GM21619 (cell line): Measurements from ENCODE around the gene PNRC1.
A peak's percentile ranks its signal among the peaks of the same experiment; 100 is the strongest.
"Not testable (repeated sequence)": the region's sequence is repeated elsewhere in the genome, so short reads cannot be mapped to it uniquely, and the experiment has no call there.

Source experiments
- ATAC-seq: cut with Tn5 transposase; IDR thresholded peaks from one replicate; pipeline ENCODE4 v1.9.1; 2021; ENCODE audit not compliant: unreplicated experiment

Gene PNRC1

DNA sequence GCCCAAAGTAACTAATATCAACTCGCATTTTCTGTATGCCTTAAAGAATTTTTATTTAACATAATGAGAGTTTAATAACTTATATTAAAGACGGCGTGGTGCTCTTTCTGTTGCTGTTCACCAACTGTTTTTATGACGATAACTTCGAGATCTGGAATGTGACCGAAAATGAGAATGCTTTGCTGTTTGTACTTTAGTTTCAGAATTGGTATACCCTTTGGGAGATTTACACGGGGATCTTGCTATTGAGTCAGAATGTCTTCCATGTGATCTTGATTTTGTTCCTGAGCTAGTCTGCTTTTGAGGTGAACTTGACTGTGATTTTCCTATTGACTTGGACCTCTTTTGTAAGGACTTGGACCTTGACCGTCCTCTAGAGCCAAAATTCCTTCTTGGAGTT is 17.9 kb downstream of the PNRC1 start:
- peak; percentile 58 for ATAC-seq

- ATAC-seq: no peak
These were observed 19.6 kb downstream of the PNRC1 start for GRCh38 chr6:89100114-89100513.

DNA sequence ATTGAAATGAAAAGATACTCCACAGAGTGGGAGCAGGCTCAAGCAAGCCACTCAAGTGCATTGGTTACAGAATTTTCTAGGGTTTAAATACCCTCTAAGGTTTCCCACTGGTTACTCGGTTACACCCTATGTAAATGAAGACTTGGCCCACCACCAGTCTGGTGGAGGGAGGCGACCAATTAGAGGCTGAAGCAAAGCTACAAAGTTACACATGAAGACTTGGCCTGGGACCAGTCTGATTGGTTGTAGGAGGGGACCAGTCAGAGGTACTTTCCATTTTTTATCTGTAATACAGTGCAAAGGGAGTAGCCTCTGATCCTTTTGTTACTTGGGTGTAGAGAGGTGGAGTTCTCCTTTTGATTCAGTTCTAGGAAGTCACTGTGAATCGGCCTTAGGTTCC is 29.7 kb downstream of the PNRC1 start:
- ATAC-seq: no peak

DNA sequence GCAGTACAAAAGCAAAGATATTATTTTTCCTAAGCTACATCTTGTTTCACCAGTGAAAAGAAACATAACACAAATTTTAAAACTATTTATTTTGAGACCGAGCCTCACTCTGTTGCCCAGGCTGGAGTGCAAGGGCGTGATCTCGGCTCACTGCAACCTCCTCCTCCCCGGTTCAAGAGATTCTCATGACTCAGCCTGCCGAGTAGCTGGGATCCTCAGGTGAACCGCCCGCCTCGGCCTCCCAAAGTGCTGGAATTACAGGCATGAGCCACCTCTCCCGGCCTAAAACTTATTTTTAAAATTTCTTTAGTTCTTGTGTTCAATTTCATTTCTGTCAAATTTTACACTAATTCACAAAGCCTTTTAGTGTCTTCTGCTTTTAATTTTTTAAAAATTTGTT is 31.4 kb downstream of the PNRC1 start:
- no peak for ATAC-seq

DNA sequence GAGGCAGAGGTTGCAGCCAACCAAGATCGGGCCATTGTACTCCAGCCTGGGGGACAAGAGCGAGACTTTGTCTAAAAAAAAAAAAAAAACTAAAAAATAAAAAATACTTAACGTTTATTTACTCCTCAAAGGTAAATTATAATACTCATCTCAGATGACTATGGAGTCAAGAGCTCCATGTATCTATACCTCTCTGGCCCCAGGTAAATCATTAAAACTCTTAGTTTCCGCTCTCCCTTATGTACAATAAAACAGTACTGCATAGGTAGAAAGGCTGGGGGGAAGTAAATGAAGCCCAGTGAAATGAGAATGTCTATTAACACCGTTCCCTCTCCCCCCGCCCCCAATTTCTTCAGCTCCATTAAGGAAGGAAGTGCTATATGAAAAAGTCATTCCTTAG is 36.2 kb downstream of the PNRC1 start:
- no peak for ATAC-seq

- ATAC-seq: peak; percentile 73
These were observed 36.9 kb downstream of the PNRC1 start, which contains the start of gene SRSF12 for GRCh38 chr6:89117211-89118108. Gene SRSF12, minus strand, starts transcription at chr6:89118071. Its CDS starts 184 bp downstream, at chr6:89117887.

DNA sequence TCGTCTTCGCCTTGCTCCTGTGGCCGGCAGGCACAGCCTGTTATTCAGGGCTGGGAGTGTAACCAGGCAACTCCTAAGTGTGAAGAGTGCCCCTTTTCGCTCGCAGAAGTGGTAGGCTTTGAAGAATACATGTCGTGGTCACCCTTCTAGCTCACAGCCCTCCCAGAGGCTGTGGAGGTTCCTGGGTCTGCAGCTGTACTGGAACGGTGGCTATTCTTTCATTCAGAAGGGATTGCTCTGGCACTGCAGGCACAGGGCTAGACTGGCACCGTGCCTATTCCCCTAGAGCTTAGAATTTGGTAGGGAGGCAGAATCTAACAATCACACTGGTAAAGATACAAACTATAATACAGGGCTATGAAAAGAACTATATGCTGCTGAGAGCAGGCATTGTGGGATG is 38.4 kb downstream of the PNRC1 start:
- no peak for ATAC-seq

- ATAC-seq: no peak
These were observed 39.8 kb downstream of the PNRC1 start for GRCh38 chr6:89120371-89120770.

DNA sequence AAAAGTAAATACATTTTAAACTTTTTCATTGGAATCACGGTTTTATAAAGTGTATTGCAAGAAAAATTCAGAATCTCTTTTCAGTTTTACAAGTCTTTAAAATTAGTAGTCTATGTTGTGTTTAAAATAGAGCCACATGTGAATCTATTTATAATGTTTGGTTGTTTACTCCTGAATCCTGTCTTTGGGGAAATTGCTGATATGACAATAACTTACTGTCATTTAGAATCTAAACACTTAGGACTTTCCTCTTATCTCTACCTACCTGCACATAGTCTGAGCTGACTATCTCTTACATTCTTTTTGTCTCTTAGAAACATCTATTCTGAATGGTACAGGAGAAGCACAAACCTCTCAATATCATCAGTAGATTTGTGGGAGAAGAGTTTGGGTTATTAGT is 41.4 kb downstream of the PNRC1 start:
- no peak for ATAC-seq

GRCh38 chr6:89122625-89123024 is 42.1 kb downstream of the PNRC1 start:
- ATAC-seq: peak; percentile 66

DNA sequence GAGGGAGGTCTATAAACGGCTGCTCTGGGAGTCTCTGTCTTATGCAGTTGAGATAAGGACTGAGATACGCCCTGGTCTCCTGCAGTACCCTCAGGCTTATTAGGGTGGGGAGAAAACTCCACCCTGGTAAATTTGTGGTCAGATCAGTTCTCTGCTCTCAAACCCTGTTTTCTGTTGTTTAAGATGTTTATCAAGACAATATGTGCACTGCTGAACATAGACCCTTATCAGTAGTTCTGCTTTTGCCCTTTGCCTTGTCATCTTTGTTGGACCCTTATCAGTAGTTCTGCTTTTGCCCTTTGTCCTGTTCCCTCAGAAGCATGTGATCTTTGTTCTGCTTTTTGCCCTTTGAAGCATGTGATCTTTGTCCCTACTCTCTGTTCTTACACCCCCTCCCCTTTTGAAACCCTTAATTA is 47.7 kb downstream of the PNRC1 start:
- not testable (repeated sequence) for ATAC-seq

DNA sequence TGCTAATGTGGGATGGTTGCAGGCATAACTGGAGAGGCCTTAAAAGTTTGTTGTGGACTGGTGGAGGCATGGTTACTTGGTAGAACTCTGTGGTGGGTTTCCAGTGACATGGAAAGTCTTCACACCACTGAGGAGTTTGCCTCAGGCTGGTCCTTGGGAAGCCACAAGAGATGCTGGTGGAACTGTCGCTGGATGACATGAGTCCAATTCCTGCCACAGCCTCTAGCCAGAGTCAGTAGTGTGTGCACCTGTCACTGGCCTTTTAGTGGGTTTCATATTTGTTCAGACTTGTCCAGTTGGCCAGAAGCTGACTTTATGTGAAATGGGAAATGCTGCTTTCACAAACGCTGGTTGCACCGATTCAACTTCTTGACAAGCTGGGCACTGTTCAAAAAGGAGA is 51.0 kb downstream of the PNRC1 start:
- no peak for ATAC-seq

- ATAC-seq: no peak
These were observed 51.5 kb downstream of the PNRC1 start for GRCh38 chr6:89132057-89132456.

DNA sequence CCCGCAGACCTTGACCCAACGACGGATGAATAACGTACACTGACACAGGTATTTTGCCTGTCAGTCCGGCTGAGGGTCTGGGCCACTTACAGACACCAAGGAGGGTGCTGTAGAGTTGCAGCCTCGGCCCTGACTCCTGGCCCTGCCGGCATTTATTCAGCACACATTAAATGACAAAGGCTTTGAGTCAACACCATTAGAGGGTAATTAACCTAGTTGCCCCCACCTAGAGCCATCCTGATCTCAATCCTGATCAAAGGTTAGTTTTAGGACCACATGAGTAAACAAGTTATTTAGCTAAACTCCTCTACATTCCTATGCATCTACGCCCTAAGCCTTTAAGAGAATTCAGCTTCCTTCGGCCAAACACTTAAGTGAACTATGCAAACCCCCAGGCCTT is 53.4 kb downstream of the PNRC1 start:
- ATAC-seq: no peak

DNA sequence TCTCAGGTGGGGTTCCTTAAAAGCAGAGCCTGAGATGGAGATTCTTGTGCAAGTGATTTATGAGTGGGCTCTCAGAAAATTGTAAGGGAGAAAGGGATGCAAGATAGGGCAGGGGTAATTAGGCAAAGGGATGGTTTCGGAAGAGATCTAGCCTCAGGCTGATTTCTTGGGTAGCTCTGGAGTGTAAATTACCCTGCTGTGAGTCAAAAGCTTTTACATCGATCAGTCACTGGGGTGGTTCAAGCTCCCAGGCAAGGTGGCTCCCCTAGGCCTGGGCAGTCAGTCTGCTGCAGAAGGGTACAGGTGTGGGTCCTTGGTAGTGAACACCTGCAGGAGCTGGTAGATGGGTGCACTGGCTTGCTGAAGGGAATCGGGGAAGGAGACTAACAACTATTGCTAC is 54.2 kb downstream of the PNRC1 start:
- no peak for ATAC-seq
